ENCODE data around the gene GAREM1. TPM values are rescaled to one million over a fixed set of nuclear protein-coding genes. Genes with fewer than 3 reads are reported as not detected.

GAREM1 gene
- total RNA-seq (10 to 100 TPM in 4 of 5 donors, 1 to 10 TPM in 1; 5.2 to 60.3 (median 32.9) TPM), polyA plus RNA-seq (10 to 100 TPM in 1 of 3 donors, 1 to 10 TPM in 2; 2.5 to 13.7 (median 4.1) TPM)
- long read RNA-seq, donor 1, full-length matches to known transcripts = 1 of 1 reads
- long read RNA-seq, donor 1, partial matches to known transcripts = 0 of 1 reads
- long read RNA-seq, donor 1, other reads (novel, unspliced or antisense) = 0 of 1 reads
- long read RNA-seq, donor 2, partial matches to known transcripts = 0 of 1 reads
- long read RNA-seq, donor 2, other reads (novel, unspliced or antisense) = 0 of 1 reads
- long read RNA-seq, donor 3 = 0 reads
- long read RNA-seq, donor 4 = 0 reads
- long read RNA-seq, donor 5 = 0 reads
- long read RNA-seq, donor 6, full-length matches to known transcripts = 7 of 7 reads
- long read RNA-seq, donor 6, partial matches to known transcripts = 0 of 7 reads
- long read RNA-seq, donor 6, other reads (novel, unspliced or antisense) = 0 of 7 reads
- long read RNA-seq, donor 7, full-length matches to known transcripts = 1 of 34 reads
- long read RNA-seq, donor 7, partial matches to known transcripts = 33 of 34 reads
- long read RNA-seq, donor 7, other reads (novel, unspliced or antisense) = 0 of 34 reads
- long read RNA-seq, donor 8, full-length matches to known transcripts = 2 of 2 reads
- long read RNA-seq, donor 8, partial matches to known transcripts = 0 of 2 reads
- long read RNA-seq, donor 8, other reads (novel, unspliced or antisense) = 0 of 2 reads
- long read RNA-seq, donor 9 = 0 reads
- long read RNA-seq, donor 10 = 0 reads

GRCh38 chr18:32470714-32471633 lies at the start of gene GAREM1:
TSS of gene GAREM1 (minus strand) at chr18:32470882. CDS start at chr18:32470428, 454 bp downstream.
- intact Hi-C loops (cut with DNase I; ENCODE audit: low total_unique reads) = loop anchor here (5.0 to 10.0 kb wide), 2 partner anchors 184 to 306 kb away; no protein-coding TSS in a partner anchor
- Histone ChIP-seq H3K9me3 (no peaks in the 10 kb centered on the region), H3K27ac (peak within 1 kb of the TSS; percentile 86 to 94 (median 93)), H3K27me3 (no peaks in the 10 kb centered on the region), H3K36me3 (no peaks in the 10 kb centered on the region), H3K4me3 (peak within 1 kb of the TSS; percentile 71 to 92 (median 82)), H3K4me1 (peaks cover 8 to 44% (median 28%) of the 10 kb centered on the region in 4 donors)
- DNase-seq = peak; percentile 96 to 99
- peak in 1 of 4 donors; percentile 67 for TF ChIP-seq POLR2A (IDR thresholded peaks at IDR 0.05)
- peak in 5 of 7 experiments; percentile 42 to 84 (median 71) for TF ChIP-seq CTCF (IDR thresholded peaks at IDR 0.05)
- TF ChIP-seq EP300 (IDR thresholded peaks at IDR 0.05) = no peak
- peak; percentile 91 to 98 (median 98) for TF ChIP-seq POLR2AphosphoS5 (IDR thresholded peaks at IDR 0.05)
- 1 to 3% (median 1%) methylated on average over 17 to 82 of the region's 82 CpGs for WGBS, 5 donors

- TF ChIP-seq POLR2AphosphoS5 (IDR thresholded peaks at IDR 0.05) = no peak
- no peak for TF ChIP-seq POLR2A (IDR thresholded peaks at IDR 0.05)
- no peak for TF ChIP-seq EP300 (IDR thresholded peaks at IDR 0.05)
- TF ChIP-seq CTCF (IDR thresholded peaks at IDR 0.05) = no peak
- Histone ChIP-seq H3K9me3 (no peaks in the 10 kb centered on the region), H3K4me3 (no peak overlapping the region), H3K36me3 (no peaks in the 10 kb centered on the region), H3K27ac (no peak overlapping the region), H3K27me3 (no peaks in the 10 kb centered on the region), H3K4me1 (no peaks in the 10 kb centered on the region)
- intact Hi-C loops (cut with DNase I; ENCODE audit: low total_unique reads) = no loop called here
- no peak for DNase-seq
- WGBS, 5 donors = 88 to 95% (median 92%) methylated on average over 7 of the region's 7 CpGs
Observed at GRCh38 chr18:32511147-32511546, 40.5 kb upstream of the GAREM1 start.

GRCh38 chr18:32509111-32509510 lies 38.4 kb upstream of the GAREM1 start:
- H3K9me3 ChIP-seq = no peaks in the 10 kb centered on the region
- H3K4me1 ChIP-seq = no peaks in the 10 kb centered on the region
- H3K4me3 ChIP-seq = no peak overlapping the region
- H3K27ac ChIP-seq = no peak overlapping the region
- no peaks in the 10 kb centered on the region for H3K36me3 ChIP-seq
- WGBS, 5 donors = 86 to 93% (median 91%) methylated on average over 3 of the region's 3 CpGs
- DNase-seq = no peak
- H3K27me3 ChIP-seq = no peaks in the 10 kb centered on the region
- TF ChIP-seq POLR2AphosphoS5 (IDR thresholded peaks at IDR 0.05) (no peak), CTCF (IDR thresholded peaks at IDR 0.05) (no peak), POLR2A (IDR thresholded peaks at IDR 0.05) (no peak), EP300 (IDR thresholded peaks at IDR 0.05) (no peak)
- intact Hi-C loops (cut with DNase I; ENCODE audit: low total_unique reads) = no loop called here
